Testis (tissue), 2 donors: ENCODE measurements around the gene SLC24A3.

ENCODE experiments used
- CTCF ChIP-seq, 3 experiments: fragments of 450-650 bp in 2 of 3; fragments of 200-600 bp in 1 of 3; sonication (generic) in 1 of 3; IDR thresholded peaks; one replicate each; pipeline ENCODE4 v1.5.1; 2016 to 2019; ENCODE audit warnings: antibody characterized with exemption in 3 of 3, mild to moderate bottlenecking in 2 of 3, moderate library complexity in 1 of 3
- POLR2A ChIP-seq: fragments of 450-650 bp; IDR thresholded peaks from one replicate; pipeline ENCODE4 v1.6.1; 2017; ENCODE audit warnings: antibody characterized with exemption, mild to moderate bottlenecking, moderate library complexity

DNA sequence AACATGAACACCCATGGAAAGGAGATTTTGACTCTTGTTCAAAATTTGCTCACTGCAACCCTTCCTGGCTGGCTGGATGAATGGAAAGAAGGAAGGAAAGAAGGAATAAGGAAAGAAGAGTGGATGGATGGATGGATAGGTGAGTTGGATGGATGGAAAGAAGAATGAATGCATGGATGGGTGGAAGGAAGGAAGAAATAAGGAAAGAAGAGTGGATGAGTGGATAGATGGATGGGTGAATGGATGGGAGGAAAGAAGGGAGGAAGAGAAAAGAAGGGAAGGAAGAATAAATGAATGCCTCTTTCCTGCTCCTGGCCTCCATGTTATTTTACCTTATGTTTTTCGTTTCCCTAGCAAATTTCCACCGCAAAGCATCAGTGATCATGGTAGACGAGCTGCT is 471.4 kb downstream of the SLC24A3 start:
- TF ChIP-seq CTCF (IDR thresholded peaks at IDR 0.05) = no peak
- no peak for TF ChIP-seq POLR2A
